H9 (cell line): ENCODE results near the gene SPTBN2. TPM values are rescaled to one million over a fixed set of nuclear protein-coding genes. Genes with fewer than 3 reads are reported as not detected.

Source experiments
- DNase-seq: peaks from one replicate; pipeline ENCODE4 v3.0.0-alpha.2; 2017
- H2AFZ ChIP-seq: one replicate; pipeline ENCODE4 v1.6.1; 2013; ENCODE audit warnings: mild to moderate bottlenecking, low read length, control low read depth, moderate library complexity
- H2AK5ac ChIP-seq: 2 replicates; pipeline ENCODE4 v1.6.1; 2013; ENCODE audit warnings: low read length, control low read depth, mixed read lengths; ENCODE audit not compliant: insufficient read length
- H2BK120ac ChIP-seq: one replicate; pipeline ENCODE4 v1.6.1; 2013; ENCODE audit warnings: low read depth, mild to moderate bottlenecking, low read length, control low read depth, inconsistent platforms; ENCODE audit not compliant: poor library complexity, severe bottlenecking
- H2BK12ac ChIP-seq: 2 replicates; pipeline ENCODE4 v1.6.1; 2013; ENCODE audit warnings: low read length, control low read depth, mixed read lengths, low read depth; ENCODE audit not compliant: insufficient read length
- H2BK15ac ChIP-seq: 2 replicates; pipeline ENCODE4 v1.6.1; 2013; ENCODE audit warnings: low read depth, low read length, control low read depth
- H2BK20ac ChIP-seq: one replicate; pipeline ENCODE4 v1.6.1; 2013; ENCODE audit warnings: low read depth, mild to moderate bottlenecking, low read length, control low read depth, inconsistent platforms; ENCODE audit not compliant: poor library complexity, severe bottlenecking
- H2BK5ac ChIP-seq: 2 replicates; pipeline ENCODE4 v1.6.1; 2013; ENCODE audit warnings: low read length, control low read depth, mixed read lengths; ENCODE audit not compliant: insufficient read length
- H3K14ac ChIP-seq: 2 replicates; pipeline ENCODE4 v1.6.1; 2013; ENCODE audit warnings: low read length, control low read depth; ENCODE audit not compliant: insufficient read depth
- H3K18ac ChIP-seq: 2 replicates; pipeline ENCODE4 v1.6.1; 2013; ENCODE audit warnings: low read depth, mild to moderate bottlenecking, mixed read lengths, low read length, control low read depth; ENCODE audit not compliant: insufficient read length
- H3K23ac ChIP-seq: 2 replicates; pipeline ENCODE4 v1.6.1; 2013; ENCODE audit warnings: low read length, control low read depth, mixed read lengths, low read depth; ENCODE audit not compliant: insufficient read length
- H3K23me2 ChIP-seq: 2 replicates; pipeline ENCODE4 v1.6.1; 2013; ENCODE audit warnings: low read depth, mild to moderate bottlenecking, mixed read lengths, low read length, control low read depth; ENCODE audit not compliant: insufficient read length, poor library complexity, severe bottlenecking
- H3K27ac ChIP-seq: 2 replicates; pipeline ENCODE4 v1.5.1; 2013; ENCODE audit warnings: low read length, control low read depth, mixed read lengths, low read depth; ENCODE audit not compliant: insufficient read length
- H3K27me3 ChIP-seq: 2 replicates; pipeline ENCODE4 v1.6.1; 2013; ENCODE audit warnings: low read length, control low read depth, inconsistent platforms; ENCODE audit not compliant: insufficient read depth
- H3K4ac ChIP-seq: 2 replicates; pipeline ENCODE4 v1.6.1; 2013; ENCODE audit warnings: low read depth, mild to moderate bottlenecking, control low read depth, inconsistent platforms, low read length, moderate library complexity
- H3K4me1 ChIP-seq: 2 replicates; pipeline ENCODE4 v1.6.1; 2013; ENCODE audit warnings: low read length, control low read depth, inconsistent platforms; ENCODE audit not compliant: insufficient read depth
- H3K4me2 ChIP-seq: 2 replicates; pipeline ENCODE4 v1.6.1; 2013; ENCODE audit warnings: low read length, control low read depth, mixed read lengths; ENCODE audit not compliant: insufficient read length, insufficient read depth
- H3K56ac ChIP-seq: 2 replicates; pipeline ENCODE4 v1.6.1; 2013; ENCODE audit warnings: low read depth, mild to moderate bottlenecking, mixed read lengths, low read length, control low read depth; ENCODE audit not compliant: insufficient read length
- H3K79me1 ChIP-seq: 2 replicates; pipeline ENCODE4 v1.6.1; 2013; ENCODE audit warnings: low read depth, mild to moderate bottlenecking, moderate library complexity, low read length, control low read depth, inconsistent platforms; ENCODE audit not compliant: insufficient read depth, poor library complexity, severe bottlenecking
- H3K79me2 ChIP-seq: 2 replicates; pipeline ENCODE4 v1.6.1; 2013; ENCODE audit warnings: low read length, control low read depth, inconsistent platforms; ENCODE audit not compliant: insufficient read depth
- H3K9ac ChIP-seq: 2 replicates; pipeline ENCODE4 v1.6.1; 2013; ENCODE audit warnings: low read length, control low read depth, mixed read lengths; ENCODE audit not compliant: insufficient read length; ENCODE audit errors: extremely low read depth
- H3K9me3 ChIP-seq: one replicate; pipeline ENCODE4 v1.6.1; 2013; ENCODE audit warnings: low read depth, low read length, inconsistent platforms; ENCODE audit not compliant: control insufficient read depth
- H3T11ph ChIP-seq: one replicate; pipeline ENCODE4 v1.6.1; 2013; ENCODE audit warnings: mild to moderate bottlenecking, low read length, control low read depth, inconsistent platforms
- H4K20me1 ChIP-seq: one replicate; pipeline ENCODE4 v1.6.1; 2013; ENCODE audit not compliant: control insufficient read depth, insufficient read length, insufficient read depth
- H4K5ac ChIP-seq: 2 replicates; pipeline ENCODE4 v1.6.1; 2013; ENCODE audit warnings: low read depth, mild to moderate bottlenecking, mixed read lengths, low read length, control low read depth; ENCODE audit not compliant: insufficient read length
- H4K8ac ChIP-seq: replicated peaks from 2 replicates; pipeline ENCODE4 v1.6.1; 2013; ENCODE audit warnings: low read length, control low read depth, mixed read lengths, low read depth; ENCODE audit not compliant: insufficient read length
- H4K91ac ChIP-seq: 2 replicates; pipeline ENCODE4 v1.6.1; 2013; ENCODE audit warnings: low read depth, mild to moderate bottlenecking, moderate library complexity, mixed read lengths, low read length, control low read depth; ENCODE audit not compliant: insufficient read length
- H3K27ac Mint-ChIP-seq, 3 experiments: 2 replicates in 2 of 3; 3 replicates in 1 of 3; pipeline ENCODE4 v1.8.0; 2020 to 2021; ENCODE audit warnings: mixed read lengths in 3 of 3, mild to moderate bottlenecking in 1 of 3, moderate library complexity in 1 of 3
- H3K27me3 Mint-ChIP-seq: 2 replicates; pipeline ENCODE4 v1.8.0; 2021; ENCODE audit warnings: low read depth, mild to moderate bottlenecking, moderate library complexity, mixed read lengths
- H3K36me3 Mint-ChIP-seq, 3 experiments: 2 replicates in 2 of 3; 3 replicates in 1 of 3; pipeline ENCODE4 v1.8.0; 2020 to 2021; ENCODE audit warnings: low read depth in 3 of 3, mixed read lengths in 3 of 3; ENCODE audit not compliant: insufficient read depth in 1 of 3
- H3K4me1 Mint-ChIP-seq, 2 experiments: 2 replicates each; pipeline ENCODE4 v1.8.0; 2020; ENCODE audit warnings: mixed read lengths in 2 of 2
- H3K4me3 Mint-ChIP-seq, 2 experiments: 2 replicates in 1 of 2; 3 replicates in 1 of 2; pipeline ENCODE4 v1.8.0; 2020 to 2021; ENCODE audit warnings: mild to moderate bottlenecking in 2 of 2, mixed read lengths in 2 of 2, moderate library complexity in 1 of 2
- H3K9me3 Mint-ChIP-seq, 2 experiments: 2 replicates in 1 of 2; 3 replicates in 1 of 2; pipeline ENCODE4 v1.8.0; 2020; ENCODE audit warnings: mild to moderate bottlenecking in 2 of 2, mixed read lengths in 2 of 2, moderate library complexity in 1 of 2
- WGBS: extraction: QIAGEN DNeasy Blood & Tissue Kit; methylation state at CpG from one replicate; pipeline ENCODE4 v1.1.7; 2013; ENCODE audit warnings: missing lambda C conversion rate, low lambda C conversion rate, mixed read lengths; ENCODE audit not compliant: insufficient read length; ENCODE audit errors: extremely low coverage; 5-methylcytosine and 5-hydroxymethylcytosine counted together
- total RNA-seq: library from RNA; stranded (reverse); gene quantifications from 2 replicates; pipeline ENCODE4 v1.2.1, GENCODE V29; 2021
- TF ChIP-seq, protein P1 (sequence below): fragments of 200-600 bp; sonication (generic); conservative IDR thresholded peaks from 3 replicates; pipeline ENCODE4 v1.8.0; 2021; ENCODE audit warnings: antibody characterized with exemption, mild to moderate bottlenecking

Gene SPTBN2
- total RNA-seq, 1 experiment from 2014 or later = 80.4 TPM

DNA sequence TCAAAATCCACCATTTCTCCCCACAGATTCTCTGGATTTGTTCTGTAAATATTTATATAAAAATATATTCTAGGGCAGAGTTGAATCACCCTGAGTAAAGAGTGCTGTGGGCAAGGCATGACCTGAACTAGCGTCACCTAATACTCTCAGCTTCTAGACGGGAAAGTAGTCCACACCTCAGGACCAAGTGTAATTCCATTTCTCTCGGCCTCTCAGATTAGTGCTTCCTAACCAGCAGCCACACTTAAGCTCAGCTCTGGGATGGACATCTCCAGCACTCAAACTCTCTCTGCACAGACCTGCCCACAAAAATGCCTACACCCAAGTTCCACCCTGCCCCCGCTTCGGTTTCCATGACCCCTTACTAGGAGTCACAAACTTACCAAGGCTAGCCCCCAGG, 5.3 kb downstream of the SPTBN2 start:
- no peak overlapping the region for H2BK120ac ChIP-seq
- WGBS = no CpG with 5 or more reads among the region's 5 CpGs
- peak overlapping the region in 2 of 3 experiments; percentile 58 to 83; a peak in 3 of 7 replicates for H3K27ac Mint-ChIP-seq
- H3K4ac ChIP-seq = no peak overlapping the region
- peaks cover 13% of the 10 kb centered on the region for H3K27me3 Mint-ChIP-seq
- H3K4me3 Mint-ChIP-seq = peak overlapping the region in 1 of 2 experiments; percentile 44; a peak in 1 of 5 replicates
- H3K56ac ChIP-seq = no peak overlapping the region
- no peak overlapping the region for H2BK5ac ChIP-seq
- H4K20me1 ChIP-seq = no peaks in the 10 kb centered on the region
- TF ChIP-seq, protein P1, sequence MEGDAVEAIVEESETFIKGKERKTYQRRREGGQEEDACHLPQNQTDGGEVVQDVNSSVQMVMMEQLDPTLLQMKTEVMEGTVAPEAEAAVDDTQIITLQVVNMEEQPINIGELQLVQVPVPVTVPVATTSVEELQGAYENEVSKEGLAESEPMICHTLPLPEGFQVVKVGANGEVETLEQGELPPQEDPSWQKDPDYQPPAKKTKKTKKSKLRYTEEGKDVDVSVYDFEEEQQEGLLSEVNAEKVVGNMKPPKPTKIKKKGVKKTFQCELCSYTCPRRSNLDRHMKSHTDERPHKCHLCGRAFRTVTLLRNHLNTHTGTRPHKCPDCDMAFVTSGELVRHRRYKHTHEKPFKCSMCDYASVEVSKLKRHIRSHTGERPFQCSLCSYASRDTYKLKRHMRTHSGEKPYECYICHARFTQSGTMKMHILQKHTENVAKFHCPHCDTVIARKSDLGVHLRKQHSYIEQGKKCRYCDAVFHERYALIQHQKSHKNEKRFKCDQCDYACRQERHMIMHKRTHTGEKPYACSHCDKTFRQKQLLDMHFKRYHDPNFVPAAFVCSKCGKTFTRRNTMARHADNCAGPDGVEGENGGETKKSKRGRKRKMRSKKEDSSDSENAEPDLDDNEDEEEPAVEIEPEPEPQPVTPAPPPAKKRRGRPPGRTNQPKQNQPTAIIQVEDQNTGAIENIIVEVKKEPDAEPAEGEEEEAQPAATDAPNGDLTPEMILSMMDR = no peak
- H3K4me1 Mint-ChIP-seq = peaks cover 67 to 73% of the 10 kb centered on the region in 2 experiments
- H3K23me2 ChIP-seq = peaks cover 13% of the 10 kb centered on the region
- H3K4me2 ChIP-seq = no peak overlapping the region
- DNase-seq = no peak
- no peak overlapping the region for H4K8ac ChIP-seq
- H3K27me3 ChIP-seq = peaks cover 3% of the 10 kb centered on the region; the same call in 1 of the 2 replicates
- H3K9ac ChIP-seq = no peak overlapping the region
- no peaks in the 10 kb centered on the region for H3K79me1 ChIP-seq
- no peak overlapping the region for H2BK20ac ChIP-seq
- H3K18ac ChIP-seq = no peak overlapping the region
- H3K9me3 Mint-ChIP-seq = no peaks in the 10 kb centered on the region; a peak in 1 of 5 replicates
- H3K4me1 ChIP-seq = peaks cover 7% of the 10 kb centered on the region; the same call in 1 of the 2 replicates
- H3K14ac ChIP-seq = no peak overlapping the region
- no peak overlapping the region for H2AK5ac ChIP-seq
- H3K79me2 ChIP-seq = no peaks in the 10 kb centered on the region
- H2AFZ ChIP-seq = no peak overlapping the region
- H3T11ph ChIP-seq = no peak overlapping the region
- no peak overlapping the region for H3K27ac ChIP-seq
- no peak overlapping the region for H4K91ac ChIP-seq
- H3K36me3 Mint-ChIP-seq = peaks cover 9 to 49% (median 47%) of the 10 kb centered on the region in 3 experiments
- H3K9me3 ChIP-seq = no peaks in the 10 kb centered on the region
- no peak overlapping the region for H4K5ac ChIP-seq
- no peak overlapping the region for H3K23ac ChIP-seq
- no peak overlapping the region for H2BK12ac ChIP-seq
- H2BK15ac ChIP-seq = no peak overlapping the region
